Astrocyte (in vitro differentiated cells and primary cell): ENCODE results near the gene HINT2.

Experiments used
- EZH2 ChIP-seq: IDR thresholded peaks from 2 replicates; pipeline ENCODE4 v1.6.1; 2012; ENCODE audit warnings: mild to moderate bottlenecking, low read length, inconsistent platforms; ENCODE audit not compliant: insufficient read depth
- TF ChIP-seq, protein P1 (sequence below): IDR thresholded peaks from 2 replicates; pipeline ENCODE4 v1.5.1; 2011; ENCODE audit warnings: low read depth, mild to moderate bottlenecking, inconsistent platforms, low read length, moderate library complexity; ENCODE audit not compliant: insufficient read depth

DNA sequence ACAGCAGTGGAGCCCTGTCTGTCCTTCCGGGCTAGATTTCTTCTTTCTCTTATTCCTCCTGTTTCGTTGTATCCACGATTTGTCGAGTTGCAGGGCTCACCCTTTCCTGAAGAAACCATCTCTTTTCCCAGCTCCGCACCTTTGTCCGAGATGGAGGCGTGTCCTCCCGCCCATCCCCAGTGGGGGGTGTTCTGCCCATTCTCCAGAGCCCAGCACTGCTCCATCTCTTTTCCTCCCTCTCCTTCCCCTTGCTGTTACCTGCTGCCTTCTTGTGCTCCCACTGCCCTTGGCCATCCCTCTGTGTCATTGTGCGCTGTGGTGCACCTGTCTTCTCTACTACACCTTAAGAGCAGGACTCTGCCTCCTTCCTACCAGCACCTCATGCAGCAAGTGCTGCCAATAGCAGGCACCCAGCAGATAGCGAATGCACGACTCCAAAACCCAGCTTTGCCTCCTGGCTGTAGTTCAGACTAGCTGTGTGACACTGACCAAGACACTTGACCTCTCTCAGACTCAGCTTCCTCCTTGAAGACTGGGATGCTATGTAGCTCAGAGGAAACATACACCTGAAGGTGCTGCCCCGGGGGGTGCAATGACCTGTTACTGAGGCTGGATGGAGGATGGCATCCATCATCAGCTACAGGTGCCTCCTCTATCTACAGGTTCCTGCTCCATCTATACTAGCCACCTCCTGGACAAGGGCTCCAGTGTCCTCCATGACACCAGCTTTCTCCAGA is 46.5 kb upstream of the HINT2 start:
- TF ChIP-seq, protein P1, sequence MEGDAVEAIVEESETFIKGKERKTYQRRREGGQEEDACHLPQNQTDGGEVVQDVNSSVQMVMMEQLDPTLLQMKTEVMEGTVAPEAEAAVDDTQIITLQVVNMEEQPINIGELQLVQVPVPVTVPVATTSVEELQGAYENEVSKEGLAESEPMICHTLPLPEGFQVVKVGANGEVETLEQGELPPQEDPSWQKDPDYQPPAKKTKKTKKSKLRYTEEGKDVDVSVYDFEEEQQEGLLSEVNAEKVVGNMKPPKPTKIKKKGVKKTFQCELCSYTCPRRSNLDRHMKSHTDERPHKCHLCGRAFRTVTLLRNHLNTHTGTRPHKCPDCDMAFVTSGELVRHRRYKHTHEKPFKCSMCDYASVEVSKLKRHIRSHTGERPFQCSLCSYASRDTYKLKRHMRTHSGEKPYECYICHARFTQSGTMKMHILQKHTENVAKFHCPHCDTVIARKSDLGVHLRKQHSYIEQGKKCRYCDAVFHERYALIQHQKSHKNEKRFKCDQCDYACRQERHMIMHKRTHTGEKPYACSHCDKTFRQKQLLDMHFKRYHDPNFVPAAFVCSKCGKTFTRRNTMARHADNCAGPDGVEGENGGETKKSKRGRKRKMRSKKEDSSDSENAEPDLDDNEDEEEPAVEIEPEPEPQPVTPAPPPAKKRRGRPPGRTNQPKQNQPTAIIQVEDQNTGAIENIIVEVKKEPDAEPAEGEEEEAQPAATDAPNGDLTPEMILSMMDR: no peak
- no peak for TF ChIP-seq EZH2
